H9 (cell line): ENCODE data around the gene MRFAP1. TPM values are rescaled to one million over a fixed set of nuclear protein-coding genes. Genes with fewer than 3 reads are reported as not detected.
A peak's percentile ranks its signal among the peaks of the same experiment; 100 is the strongest.

Source experiments
- DNase-seq: peaks from one replicate; pipeline ENCODE4 v3.0.0-alpha.2; 2017
- H2AFZ ChIP-seq: one replicate; pipeline ENCODE4 v1.6.1; 2013; ENCODE audit warnings: mild to moderate bottlenecking, low read length, control low read depth, moderate library complexity
- H2AK5ac ChIP-seq: 2 replicates; pipeline ENCODE4 v1.6.1; 2013; ENCODE audit warnings: low read length, control low read depth, mixed read lengths; ENCODE audit not compliant: insufficient read length
- H2BK120ac ChIP-seq: one replicate; pipeline ENCODE4 v1.6.1; 2013; ENCODE audit warnings: low read depth, mild to moderate bottlenecking, low read length, control low read depth, inconsistent platforms; ENCODE audit not compliant: poor library complexity, severe bottlenecking
- H2BK12ac ChIP-seq: 2 replicates; pipeline ENCODE4 v1.6.1; 2013; ENCODE audit warnings: low read length, control low read depth, mixed read lengths, low read depth; ENCODE audit not compliant: insufficient read length
- H2BK15ac ChIP-seq: 2 replicates; pipeline ENCODE4 v1.6.1; 2013; ENCODE audit warnings: low read depth, low read length, control low read depth
- H2BK20ac ChIP-seq: one replicate; pipeline ENCODE4 v1.6.1; 2013; ENCODE audit warnings: low read depth, mild to moderate bottlenecking, low read length, control low read depth, inconsistent platforms; ENCODE audit not compliant: poor library complexity, severe bottlenecking
- H2BK5ac ChIP-seq: 2 replicates; pipeline ENCODE4 v1.6.1; 2013; ENCODE audit warnings: low read length, control low read depth, mixed read lengths; ENCODE audit not compliant: insufficient read length
- H3K14ac ChIP-seq: 2 replicates; pipeline ENCODE4 v1.6.1; 2013; ENCODE audit warnings: low read length, control low read depth; ENCODE audit not compliant: insufficient read depth
- H3K18ac ChIP-seq: 2 replicates; pipeline ENCODE4 v1.6.1; 2013; ENCODE audit warnings: low read depth, mild to moderate bottlenecking, mixed read lengths, low read length, control low read depth; ENCODE audit not compliant: insufficient read length
- H3K23ac ChIP-seq: 2 replicates; pipeline ENCODE4 v1.6.1; 2013; ENCODE audit warnings: low read length, control low read depth, mixed read lengths, low read depth; ENCODE audit not compliant: insufficient read length
- H3K23me2 ChIP-seq: 2 replicates; pipeline ENCODE4 v1.6.1; 2013; ENCODE audit warnings: low read depth, mild to moderate bottlenecking, mixed read lengths, low read length, control low read depth; ENCODE audit not compliant: insufficient read length, poor library complexity, severe bottlenecking
- H3K27ac ChIP-seq: 2 replicates; pipeline ENCODE4 v1.5.1; 2013; ENCODE audit warnings: low read length, control low read depth, mixed read lengths, low read depth; ENCODE audit not compliant: insufficient read length
- H3K27me3 ChIP-seq: 2 replicates; pipeline ENCODE4 v1.6.1; 2013; ENCODE audit warnings: low read length, control low read depth, inconsistent platforms; ENCODE audit not compliant: insufficient read depth
- H3K4ac ChIP-seq: 2 replicates; pipeline ENCODE4 v1.6.1; 2013; ENCODE audit warnings: low read depth, mild to moderate bottlenecking, control low read depth, inconsistent platforms, low read length, moderate library complexity
- H3K4me1 ChIP-seq: 2 replicates; pipeline ENCODE4 v1.6.1; 2013; ENCODE audit warnings: low read length, control low read depth, inconsistent platforms; ENCODE audit not compliant: insufficient read depth
- H3K4me2 ChIP-seq: 2 replicates; pipeline ENCODE4 v1.6.1; 2013; ENCODE audit warnings: low read length, control low read depth, mixed read lengths; ENCODE audit not compliant: insufficient read length, insufficient read depth
- H3K56ac ChIP-seq: 2 replicates; pipeline ENCODE4 v1.6.1; 2013; ENCODE audit warnings: low read depth, mild to moderate bottlenecking, mixed read lengths, low read length, control low read depth; ENCODE audit not compliant: insufficient read length
- H3K79me1 ChIP-seq: 2 replicates; pipeline ENCODE4 v1.6.1; 2013; ENCODE audit warnings: low read depth, mild to moderate bottlenecking, moderate library complexity, low read length, control low read depth, inconsistent platforms; ENCODE audit not compliant: insufficient read depth, poor library complexity, severe bottlenecking
- H3K79me2 ChIP-seq: 2 replicates; pipeline ENCODE4 v1.6.1; 2013; ENCODE audit warnings: low read length, control low read depth, inconsistent platforms; ENCODE audit not compliant: insufficient read depth
- H3K9ac ChIP-seq: 2 replicates; pipeline ENCODE4 v1.6.1; 2013; ENCODE audit warnings: low read length, control low read depth, mixed read lengths; ENCODE audit not compliant: insufficient read length; ENCODE audit errors: extremely low read depth
- H3K9me3 ChIP-seq: one replicate; pipeline ENCODE4 v1.6.1; 2013; ENCODE audit warnings: low read depth, low read length, inconsistent platforms; ENCODE audit not compliant: control insufficient read depth
- H3T11ph ChIP-seq: one replicate; pipeline ENCODE4 v1.6.1; 2013; ENCODE audit warnings: mild to moderate bottlenecking, low read length, control low read depth, inconsistent platforms
- H4K20me1 ChIP-seq: one replicate; pipeline ENCODE4 v1.6.1; 2013; ENCODE audit not compliant: control insufficient read depth, insufficient read length, insufficient read depth
- H4K5ac ChIP-seq: 2 replicates; pipeline ENCODE4 v1.6.1; 2013; ENCODE audit warnings: low read depth, mild to moderate bottlenecking, mixed read lengths, low read length, control low read depth; ENCODE audit not compliant: insufficient read length
- H4K8ac ChIP-seq: replicated peaks from 2 replicates; pipeline ENCODE4 v1.6.1; 2013; ENCODE audit warnings: low read length, control low read depth, mixed read lengths, low read depth; ENCODE audit not compliant: insufficient read length
- H4K91ac ChIP-seq: 2 replicates; pipeline ENCODE4 v1.6.1; 2013; ENCODE audit warnings: low read depth, mild to moderate bottlenecking, moderate library complexity, mixed read lengths, low read length, control low read depth; ENCODE audit not compliant: insufficient read length
- H3K27ac Mint-ChIP-seq, 3 experiments: 2 replicates in 2 of 3; 3 replicates in 1 of 3; pipeline ENCODE4 v1.8.0; 2020 to 2021; ENCODE audit warnings: mixed read lengths in 3 of 3, mild to moderate bottlenecking in 1 of 3, moderate library complexity in 1 of 3
- H3K27me3 Mint-ChIP-seq: 2 replicates; pipeline ENCODE4 v1.8.0; 2021; ENCODE audit warnings: low read depth, mild to moderate bottlenecking, moderate library complexity, mixed read lengths
- H3K36me3 Mint-ChIP-seq, 3 experiments: 2 replicates in 2 of 3; 3 replicates in 1 of 3; pipeline ENCODE4 v1.8.0; 2020 to 2021; ENCODE audit warnings: low read depth in 3 of 3, mixed read lengths in 3 of 3; ENCODE audit not compliant: insufficient read depth in 1 of 3
- H3K4me1 Mint-ChIP-seq, 2 experiments: 2 replicates each; pipeline ENCODE4 v1.8.0; 2020; ENCODE audit warnings: mixed read lengths in 2 of 2
- H3K4me3 Mint-ChIP-seq, 2 experiments: 2 replicates in 1 of 2; 3 replicates in 1 of 2; pipeline ENCODE4 v1.8.0; 2020 to 2021; ENCODE audit warnings: mild to moderate bottlenecking in 2 of 2, mixed read lengths in 2 of 2, moderate library complexity in 1 of 2
- H3K9me3 Mint-ChIP-seq, 2 experiments: 2 replicates in 1 of 2; 3 replicates in 1 of 2; pipeline ENCODE4 v1.8.0; 2020; ENCODE audit warnings: mild to moderate bottlenecking in 2 of 2, mixed read lengths in 2 of 2, moderate library complexity in 1 of 2
- WGBS: extraction: QIAGEN DNeasy Blood & Tissue Kit; methylation state at CpG from one replicate; pipeline ENCODE4 v1.1.7; 2013; ENCODE audit warnings: missing lambda C conversion rate, low lambda C conversion rate, mixed read lengths; ENCODE audit not compliant: insufficient read length; ENCODE audit errors: extremely low coverage; 5-methylcytosine and 5-hydroxymethylcytosine counted together
- total RNA-seq: library from RNA; stranded (reverse); gene quantifications from 2 replicates; pipeline ENCODE4 v1.2.1, GENCODE V29; 2021
- TF ChIP-seq, protein P1 (sequence below): fragments of 200-600 bp; sonication (generic); conservative IDR thresholded peaks from 3 replicates; pipeline ENCODE4 v1.8.0; 2021; ENCODE audit warnings: antibody characterized with exemption, mild to moderate bottlenecking

Gene MRFAP1
- total RNA-seq, 1 experiment from 2014 or later, result 328 TPM

DNA sequence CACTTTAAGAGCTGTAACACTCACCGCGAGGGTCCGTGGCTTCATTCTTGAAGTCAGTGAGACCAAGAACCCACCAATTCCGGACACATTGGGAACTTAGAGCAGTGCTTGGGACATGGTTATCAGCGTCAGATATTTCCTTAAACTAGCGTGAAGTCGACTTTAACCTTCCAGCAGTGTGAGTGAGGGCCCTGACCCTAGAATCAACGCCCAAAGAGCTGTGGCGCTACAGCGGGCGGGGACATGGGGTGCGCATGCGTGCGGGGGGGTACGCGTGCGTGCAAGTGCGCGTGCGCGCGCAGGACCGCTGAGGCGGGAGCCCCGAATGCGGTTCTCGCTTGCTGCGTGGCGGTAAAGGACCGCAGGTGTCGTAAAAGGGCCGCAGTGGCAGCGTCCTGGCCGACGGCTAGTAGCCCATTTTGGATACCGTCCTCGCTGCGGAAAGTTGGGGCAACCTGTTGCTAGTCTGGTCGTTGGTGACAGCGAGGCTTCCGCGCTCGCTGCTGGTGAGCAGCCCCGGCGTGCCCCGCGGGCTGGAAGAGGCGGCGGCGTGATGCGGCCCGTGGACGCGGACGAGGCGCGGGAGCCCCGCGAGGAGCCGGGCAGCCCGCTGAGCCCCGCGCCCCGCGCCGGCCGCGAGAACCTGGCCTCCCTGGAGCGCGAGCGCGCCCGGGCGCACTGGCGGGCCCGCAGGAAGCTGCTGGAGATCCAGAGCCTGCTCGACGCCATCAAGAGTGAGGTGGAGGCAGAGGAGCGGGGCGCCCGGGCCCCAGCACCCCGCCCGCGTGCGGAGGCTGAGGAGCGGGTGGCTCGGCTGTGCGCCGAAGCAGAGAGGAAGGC is 33.4 kb downstream of the MRFAP1 start:
- Histone ChIP-seq H3K23me2 (peaks cover 5% of the 10 kb centered on the region), H3K9me3 (no peaks in the 10 kb centered on the region), H3K27ac (no peak overlapping the region), H3K18ac (no peak overlapping the region), H2BK12ac (no peak overlapping the region), H2BK5ac (no peak overlapping the region), H4K20me1 (no peaks in the 10 kb centered on the region), H3K23ac (no peak overlapping the region), H3K27me3 (no peaks in the 10 kb centered on the region; the same call in 1 of the 2 replicates), H3K79me2 (peaks cover 12% of the 10 kb centered on the region; the same call in 1 of the 2 replicates), H3K79me1 (peaks cover 6% of the 10 kb centered on the region), H3K4ac (no peak overlapping the region), H4K8ac (no peak overlapping the region), H3T11ph (no peak overlapping the region), H3K4me2 (peak overlapping the region; percentile 64), H4K5ac (no peak overlapping the region), H3K14ac (no peak overlapping the region; the same call in 1 of the 2 replicates), H2BK15ac (no peak overlapping the region), H2BK20ac (no peak overlapping the region), H3K9ac (peak overlapping the region; percentile 46), H2AFZ (no peak overlapping the region), H4K91ac (no peak overlapping the region), H2BK120ac (no peak overlapping the region), H2AK5ac (no peak overlapping the region), H3K56ac (no peak overlapping the region), H3K4me1 (peaks cover 5% of the 10 kb centered on the region)
- Mint-ChIP-seq H3K4me1 (peaks cover 29 to 33% of the 10 kb centered on the region in 2 experiments), H3K27ac (peak overlapping the region; percentile 74 to 94 (median 82); a peak in 4 of 7 replicates), H3K36me3 (peaks cover 31 to 33% (median 32%) of the 10 kb centered on the region in 3 experiments), H3K4me3 (peak overlapping the region; percentile 90 to 94), H3K27me3 (peaks cover 20% of the 10 kb centered on the region), H3K9me3 (peaks cover 6% of the 10 kb centered on the region in 2 experiments; a peak in 2 of 5 replicates)
- WGBS, result no CpG with 5 or more reads among the region's 89 CpGs
- TF ChIP-seq, protein P1, sequence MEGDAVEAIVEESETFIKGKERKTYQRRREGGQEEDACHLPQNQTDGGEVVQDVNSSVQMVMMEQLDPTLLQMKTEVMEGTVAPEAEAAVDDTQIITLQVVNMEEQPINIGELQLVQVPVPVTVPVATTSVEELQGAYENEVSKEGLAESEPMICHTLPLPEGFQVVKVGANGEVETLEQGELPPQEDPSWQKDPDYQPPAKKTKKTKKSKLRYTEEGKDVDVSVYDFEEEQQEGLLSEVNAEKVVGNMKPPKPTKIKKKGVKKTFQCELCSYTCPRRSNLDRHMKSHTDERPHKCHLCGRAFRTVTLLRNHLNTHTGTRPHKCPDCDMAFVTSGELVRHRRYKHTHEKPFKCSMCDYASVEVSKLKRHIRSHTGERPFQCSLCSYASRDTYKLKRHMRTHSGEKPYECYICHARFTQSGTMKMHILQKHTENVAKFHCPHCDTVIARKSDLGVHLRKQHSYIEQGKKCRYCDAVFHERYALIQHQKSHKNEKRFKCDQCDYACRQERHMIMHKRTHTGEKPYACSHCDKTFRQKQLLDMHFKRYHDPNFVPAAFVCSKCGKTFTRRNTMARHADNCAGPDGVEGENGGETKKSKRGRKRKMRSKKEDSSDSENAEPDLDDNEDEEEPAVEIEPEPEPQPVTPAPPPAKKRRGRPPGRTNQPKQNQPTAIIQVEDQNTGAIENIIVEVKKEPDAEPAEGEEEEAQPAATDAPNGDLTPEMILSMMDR, result no peak
- peak; percentile 96 for DNase-seq
